HFF-Myc (cell line): ENCODE results near the gene SVOPL.
A peak's percentile ranks its signal among the peaks of the same experiment; 100 is the strongest.

Experiments
- DNase-seq: peaks from one replicate; pipeline ENCODE4 v3.0.0-alpha.2; 2011; ENCODE audit warnings: low read depth; ENCODE audit errors: extremely low read depth
- H3K4me3 ChIP-seq: replicated peaks from 2 replicates; pipeline ENCODE4 v1.5.1; 2011; ENCODE audit warnings: low read depth, mild to moderate bottlenecking, control low read depth, low read length
- TF ChIP-seq, protein P1 (sequence below): IDR thresholded peaks from 2 replicates; pipeline ENCODE4 v1.5.1; 2012; ENCODE audit warnings: mild to moderate bottlenecking, low read depth, low read length, control low read depth; ENCODE audit errors: missing control alignments

The SVOPL gene

DNA sequence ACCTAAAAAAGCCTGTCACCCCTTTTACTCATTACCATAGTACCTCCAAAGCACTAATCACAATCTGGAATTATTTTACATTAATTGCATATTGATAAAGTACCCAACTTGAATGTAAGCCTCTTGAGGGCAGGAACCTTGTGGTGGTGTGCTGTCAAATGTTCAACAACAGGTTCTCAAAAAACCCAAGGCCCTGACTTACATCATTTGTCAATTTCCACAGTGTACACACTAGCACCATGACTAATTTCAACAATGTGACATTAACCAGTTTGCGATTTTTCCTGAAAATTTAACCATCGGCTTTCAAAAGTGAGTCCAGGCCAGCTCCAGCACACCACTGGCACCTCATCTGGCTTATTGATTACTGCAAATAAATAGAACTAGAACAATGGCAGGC is 87.5 kb downstream of the SVOPL start:
- TF ChIP-seq, protein P1, sequence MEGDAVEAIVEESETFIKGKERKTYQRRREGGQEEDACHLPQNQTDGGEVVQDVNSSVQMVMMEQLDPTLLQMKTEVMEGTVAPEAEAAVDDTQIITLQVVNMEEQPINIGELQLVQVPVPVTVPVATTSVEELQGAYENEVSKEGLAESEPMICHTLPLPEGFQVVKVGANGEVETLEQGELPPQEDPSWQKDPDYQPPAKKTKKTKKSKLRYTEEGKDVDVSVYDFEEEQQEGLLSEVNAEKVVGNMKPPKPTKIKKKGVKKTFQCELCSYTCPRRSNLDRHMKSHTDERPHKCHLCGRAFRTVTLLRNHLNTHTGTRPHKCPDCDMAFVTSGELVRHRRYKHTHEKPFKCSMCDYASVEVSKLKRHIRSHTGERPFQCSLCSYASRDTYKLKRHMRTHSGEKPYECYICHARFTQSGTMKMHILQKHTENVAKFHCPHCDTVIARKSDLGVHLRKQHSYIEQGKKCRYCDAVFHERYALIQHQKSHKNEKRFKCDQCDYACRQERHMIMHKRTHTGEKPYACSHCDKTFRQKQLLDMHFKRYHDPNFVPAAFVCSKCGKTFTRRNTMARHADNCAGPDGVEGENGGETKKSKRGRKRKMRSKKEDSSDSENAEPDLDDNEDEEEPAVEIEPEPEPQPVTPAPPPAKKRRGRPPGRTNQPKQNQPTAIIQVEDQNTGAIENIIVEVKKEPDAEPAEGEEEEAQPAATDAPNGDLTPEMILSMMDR, result no peak
- no peak overlapping the region for H3K4me3 ChIP-seq
- no peak for DNase-seq

DNA sequence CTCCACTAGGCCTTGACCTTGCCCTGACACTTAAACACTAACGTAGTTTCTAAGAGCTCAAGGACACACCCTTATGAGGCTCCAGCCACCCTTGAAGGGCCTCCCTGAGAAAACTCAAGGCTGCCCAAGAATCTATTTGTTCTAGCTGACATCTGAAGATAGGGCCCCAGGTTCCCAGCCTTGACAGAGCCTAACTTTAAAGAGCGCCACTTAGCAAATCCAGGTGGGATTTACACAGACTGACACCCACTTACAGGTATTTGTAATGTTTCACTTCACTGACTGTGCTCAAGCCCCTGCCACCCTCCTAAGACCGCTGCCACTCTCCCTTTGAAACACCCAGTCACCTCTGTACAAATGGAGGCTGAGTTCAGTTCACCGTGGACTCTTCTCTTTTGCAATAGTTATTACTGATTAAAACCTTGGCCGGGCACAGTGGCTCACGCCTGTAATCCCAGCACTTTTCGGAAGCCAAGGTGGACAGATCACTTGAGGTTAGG is 90.4 kb downstream of the SVOPL start:
- TF ChIP-seq, protein P1, result no peak

DNA sequence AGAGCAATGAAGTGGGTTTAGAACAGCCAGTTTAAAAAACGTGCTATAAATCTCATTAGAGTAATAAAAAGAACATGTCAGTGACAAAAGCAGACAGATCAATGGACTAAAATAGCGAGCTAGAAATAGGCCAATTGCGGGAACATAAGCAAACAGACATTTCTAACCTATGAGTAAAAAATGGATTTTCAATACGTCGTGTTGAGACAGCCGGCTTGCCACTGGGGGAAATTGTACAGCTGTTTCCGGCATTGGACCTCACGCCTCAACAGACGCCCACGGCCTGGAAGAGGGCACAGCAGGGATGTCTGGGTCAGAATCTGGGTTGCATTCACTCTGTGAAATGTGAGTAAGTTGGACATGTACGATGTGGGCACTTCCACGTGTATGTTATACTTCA is 92.9 kb downstream of the SVOPL start:
- DNase-seq, result peak; percentile 7

More for the DNA sequence above, 90.4 kb downstream of the SVOPL start:
- no peak overlapping the region for H3K4me3 ChIP-seq
- no peak for DNase-seq

DNA sequence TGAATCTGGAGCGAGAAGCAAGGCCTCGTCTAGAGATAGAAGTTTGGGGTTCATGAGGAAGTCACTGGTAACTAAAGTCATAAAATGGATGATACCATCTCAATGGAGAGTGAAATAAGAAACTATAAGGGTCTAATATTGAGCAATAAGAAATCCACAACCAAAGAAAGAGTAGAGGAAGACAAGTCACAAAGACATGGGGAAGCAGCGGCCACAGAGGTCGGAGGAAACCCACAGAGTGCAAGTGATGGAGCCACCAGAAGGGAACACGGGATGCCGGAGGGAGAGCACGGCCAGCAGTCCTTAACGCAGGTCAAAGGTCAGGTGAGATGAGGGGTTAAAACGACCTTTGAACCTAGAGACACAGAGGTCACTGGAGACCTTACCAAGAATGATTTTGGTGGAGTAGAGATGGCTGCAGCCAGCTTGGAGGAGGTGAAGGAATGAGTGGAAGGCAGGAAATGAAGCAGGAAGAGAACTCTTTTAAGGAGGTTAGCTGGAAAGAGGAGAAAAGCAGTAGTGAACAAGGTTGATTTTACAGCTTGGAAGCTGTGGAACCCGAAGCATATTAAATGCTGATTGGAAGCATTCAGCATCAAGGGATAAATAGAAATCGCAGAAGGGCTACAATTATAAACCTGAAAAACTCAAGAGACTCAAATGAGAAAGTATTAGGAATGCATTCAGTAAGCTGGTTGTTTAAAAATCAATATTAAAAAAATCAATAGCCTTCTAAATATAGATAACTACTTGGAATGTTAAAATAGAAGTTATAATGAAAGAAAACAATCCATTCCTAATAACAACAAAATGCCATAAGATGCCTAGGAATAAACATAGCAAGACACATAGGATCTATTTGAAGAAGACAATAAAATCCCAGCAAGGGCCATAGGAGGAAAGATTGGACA is 93.7 kb downstream of the SVOPL start:
- no peak overlapping the region for H3K4me3 ChIP-seq
- TF ChIP-seq, protein P1, result no peak
- DNase-seq, result no peak

More for the DNA sequence above, 92.9 kb downstream of the SVOPL start:
- TF ChIP-seq, protein P1, result no peak
- H3K4me3 ChIP-seq, result no peak overlapping the region

DNA sequence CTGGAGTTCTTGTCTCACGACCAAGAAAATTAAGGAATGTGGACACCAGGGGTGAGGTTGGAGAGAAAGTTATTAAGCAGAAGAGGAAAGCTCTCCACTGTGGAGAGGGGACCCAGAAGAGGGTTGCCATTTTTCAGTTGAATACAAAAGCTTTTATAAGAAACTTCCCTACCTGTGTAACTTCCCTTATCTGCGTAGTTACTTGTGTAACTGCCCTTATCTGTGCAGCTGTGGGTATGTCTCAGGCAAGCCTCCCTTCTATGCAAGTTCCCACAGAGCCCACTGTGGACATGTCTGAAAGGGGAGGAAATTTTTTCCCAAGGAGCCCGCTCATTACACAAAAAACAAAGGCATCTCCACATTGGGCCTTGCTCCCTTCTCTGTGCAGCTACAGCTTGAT is 94.9 kb downstream of the SVOPL start:
- TF ChIP-seq, protein P1, result no peak
- DNase-seq, result no peak
- no peak overlapping the region for H3K4me3 ChIP-seq

DNA sequence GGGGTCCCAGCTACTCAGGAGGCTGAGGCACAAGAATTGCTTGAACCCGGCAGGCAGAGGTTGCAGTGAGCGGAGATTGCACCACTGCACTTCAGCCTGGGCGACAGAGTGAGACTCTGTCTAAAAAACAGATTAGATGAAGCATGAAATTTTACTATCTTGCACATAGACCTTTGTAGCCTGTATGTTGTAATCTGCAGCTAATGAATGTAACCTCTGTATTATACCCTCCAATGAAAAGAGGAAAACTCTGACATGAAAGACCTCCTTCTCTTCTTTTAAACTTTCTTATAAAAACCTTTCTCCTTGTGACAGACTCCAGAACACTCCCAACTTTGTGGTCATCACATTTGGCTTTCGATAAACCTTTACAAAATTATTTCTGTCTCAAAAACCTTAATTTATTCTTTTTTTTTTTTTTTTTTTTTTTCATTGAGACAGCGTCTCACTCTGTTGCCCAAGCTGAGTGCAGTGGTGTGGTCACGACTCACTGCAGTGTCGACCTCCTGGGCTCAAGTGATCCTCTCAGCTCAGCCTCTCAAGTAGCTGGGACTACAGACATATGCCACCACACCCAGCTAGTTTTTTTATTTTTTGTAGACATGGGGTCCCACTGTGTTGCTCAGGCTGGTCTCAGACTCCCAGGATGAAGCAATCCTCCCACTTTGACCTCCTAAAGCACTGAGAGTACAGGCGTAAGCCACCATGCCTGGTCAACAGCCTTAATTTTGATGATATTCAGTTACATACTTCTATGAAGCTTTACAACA is 97.4 kb downstream of the SVOPL start:
- TF ChIP-seq, protein P1, result no peak
- DNase-seq, result no peak
- no peak overlapping the region for H3K4me3 ChIP-seq
